OCI-LY1 (cell line): Measurements from ENCODE around the gene WNK4.

ENCODE experiments used
- CTCF ChIP-seq: fragments of 200-600 bp; sonication (generic), shearing (Covaris generic); IDR thresholded peaks from 2 replicates; pipeline ENCODE4 v1.5.1; 2017; ENCODE audit warnings: mild to moderate bottlenecking, antibody characterized with exemption, low read length, moderate library complexity, mixed read lengths
- EZH2 ChIP-seq: fragments of 200-600 bp; sonication (generic), shearing (Covaris generic); IDR thresholded peaks from 2 replicates; pipeline ENCODE4 v1.8.0; 2017; ENCODE audit warnings: borderline replicate concordance, mixed run types, mild to moderate bottlenecking, antibody characterized with exemption, low read length, moderate library complexity, mixed read lengths

- TF ChIP-seq CTCF = no peak
- no peak for TF ChIP-seq EZH2
Measured at GRCh38 chr17:42754782-42755181, 25.6 kb upstream of the WNK4 start.
